ENCODE measurements around the gene PPP4R2. TPM values are rescaled to one million over a fixed set of nuclear protein-coding genes. Genes with fewer than 3 reads are reported as not detected.

PPP4R2 gene
- total RNA-seq, 4 donors from 2014 or later: 72.9 to 134 (median 80.6) TPM

DNA sequence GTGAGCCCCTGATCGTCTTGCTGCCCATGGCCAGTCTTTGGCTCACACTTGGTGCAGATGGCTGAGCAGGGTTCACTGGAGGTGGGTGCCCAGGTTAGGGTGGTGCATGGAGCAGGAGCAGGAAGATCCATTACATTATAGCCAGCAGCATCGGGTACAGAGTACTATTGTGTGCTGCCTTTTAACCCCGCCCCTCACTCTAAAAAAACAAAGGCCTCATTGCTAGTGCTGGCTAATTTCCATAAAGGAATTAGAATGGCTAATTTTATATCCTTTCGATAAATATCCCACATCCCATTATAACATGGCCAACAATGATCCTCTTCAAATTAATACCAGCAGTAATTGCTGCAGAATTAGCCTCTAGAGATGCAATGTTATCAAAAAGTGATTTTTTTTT, 45.8 kb upstream of the PPP4R2 start:
- TF ChIP-seq EP300 (IDR thresholded peaks at IDR 0.05): no peak
- TF ChIP-seq, protein P1, sequence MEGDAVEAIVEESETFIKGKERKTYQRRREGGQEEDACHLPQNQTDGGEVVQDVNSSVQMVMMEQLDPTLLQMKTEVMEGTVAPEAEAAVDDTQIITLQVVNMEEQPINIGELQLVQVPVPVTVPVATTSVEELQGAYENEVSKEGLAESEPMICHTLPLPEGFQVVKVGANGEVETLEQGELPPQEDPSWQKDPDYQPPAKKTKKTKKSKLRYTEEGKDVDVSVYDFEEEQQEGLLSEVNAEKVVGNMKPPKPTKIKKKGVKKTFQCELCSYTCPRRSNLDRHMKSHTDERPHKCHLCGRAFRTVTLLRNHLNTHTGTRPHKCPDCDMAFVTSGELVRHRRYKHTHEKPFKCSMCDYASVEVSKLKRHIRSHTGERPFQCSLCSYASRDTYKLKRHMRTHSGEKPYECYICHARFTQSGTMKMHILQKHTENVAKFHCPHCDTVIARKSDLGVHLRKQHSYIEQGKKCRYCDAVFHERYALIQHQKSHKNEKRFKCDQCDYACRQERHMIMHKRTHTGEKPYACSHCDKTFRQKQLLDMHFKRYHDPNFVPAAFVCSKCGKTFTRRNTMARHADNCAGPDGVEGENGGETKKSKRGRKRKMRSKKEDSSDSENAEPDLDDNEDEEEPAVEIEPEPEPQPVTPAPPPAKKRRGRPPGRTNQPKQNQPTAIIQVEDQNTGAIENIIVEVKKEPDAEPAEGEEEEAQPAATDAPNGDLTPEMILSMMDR (IDR thresholded peaks at IDR 0.05): no peak
- TF ChIP-seq POLR2A (IDR thresholded peaks at IDR 0.05): no peak
- H3K36me3 ChIP-seq: no peaks in the 10 kb centered on the region
- H3K27ac ChIP-seq: peak overlapping the region in 3 of 4 donors; percentile 42 to 97 (median 93)
- H3K4me3 ChIP-seq: no peak overlapping the region
- peaks cover 0 to 37% (median 10%) of the 10 kb centered on the region in 4 donors for H3K4me1 ChIP-seq
- no peak for DNase-seq (ENCODE audit: low spot score in 2 of 2)
- no peaks in the 10 kb centered on the region for H3K9me3 ChIP-seq
- no peaks in the 10 kb centered on the region for H3K27me3 ChIP-seq
- WGBS, 2 donors: 36 to 39% methylated on average over 4 of the region's 4 CpGs

DNA sequence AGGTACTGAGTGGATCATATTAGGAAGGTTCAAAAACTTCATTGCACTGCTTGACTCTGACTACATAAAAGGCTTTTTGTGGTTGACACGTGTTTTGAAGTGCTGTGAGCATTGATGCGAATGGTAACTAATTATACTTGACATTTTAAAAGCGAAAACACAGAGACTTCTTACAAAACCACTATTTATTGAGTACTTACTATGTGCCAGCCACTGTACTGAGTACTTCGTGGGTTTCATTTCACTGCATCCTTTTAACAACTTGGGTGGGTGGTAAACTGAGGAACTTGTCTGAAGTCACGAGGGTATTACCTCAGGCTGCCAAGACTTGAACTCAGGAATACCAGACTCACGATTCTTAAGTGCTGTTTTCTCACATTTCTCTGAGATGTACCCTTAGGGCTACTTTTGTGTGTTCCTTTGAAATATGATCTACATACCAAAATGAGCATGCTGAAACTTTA, 45.3 kb upstream of the PPP4R2 start:
- WGBS, 2 donors: 41 to 45% methylated on average over 6 of the region's 6 CpGs

GRCh38 chr3:72953325-72953956, 43.2 kb upstream of the PPP4R2 start:
- H3K4me1 ChIP-seq: peaks cover 0 to 51% (median 16%) of the 10 kb centered on the region in 4 donors
- no peak for DNase-seq (ENCODE audit: low spot score in 2 of 2)
- peak overlapping the region; percentile 64 to 97 (median 85) for H3K27ac ChIP-seq
- no peak for TF ChIP-seq EP300 (IDR thresholded peaks at IDR 0.05)
- TF ChIP-seq, protein P1 (IDR thresholded peaks at IDR 0.05): no peak
- TF ChIP-seq POLR2A (IDR thresholded peaks at IDR 0.05): no peak
- no peaks in the 10 kb centered on the region for H3K27me3 ChIP-seq
- H3K4me3 ChIP-seq: no peak overlapping the region
- 83% methylated on average over 7 of the region's 7 CpGs for WGBS, 2 donors
- no peaks in the 10 kb centered on the region for H3K9me3 ChIP-seq
- no peaks in the 10 kb centered on the region for H3K36me3 ChIP-seq

More for the DNA sequence above, 45.3 kb upstream of the PPP4R2 start:
- DNase-seq (ENCODE audit: low spot score in 2 of 2): no peak
- Histone ChIP-seq H3K27ac (peak overlapping the region in 3 of 4 donors; percentile 42 to 97 (median 93)), H3K9me3 (no peaks in the 10 kb centered on the region), H3K4me1 (peaks cover 0 to 42% (median 13%) of the 10 kb centered on the region in 4 donors), H3K4me3 (no peak overlapping the region), H3K36me3 (no peaks in the 10 kb centered on the region), H3K27me3 (no peaks in the 10 kb centered on the region)
- TF ChIP-seq, protein P1 (IDR thresholded peaks at IDR 0.05): no peak
- TF ChIP-seq EP300 (IDR thresholded peaks at IDR 0.05): peak in 1 of 2 donors; percentile 36

DNA sequence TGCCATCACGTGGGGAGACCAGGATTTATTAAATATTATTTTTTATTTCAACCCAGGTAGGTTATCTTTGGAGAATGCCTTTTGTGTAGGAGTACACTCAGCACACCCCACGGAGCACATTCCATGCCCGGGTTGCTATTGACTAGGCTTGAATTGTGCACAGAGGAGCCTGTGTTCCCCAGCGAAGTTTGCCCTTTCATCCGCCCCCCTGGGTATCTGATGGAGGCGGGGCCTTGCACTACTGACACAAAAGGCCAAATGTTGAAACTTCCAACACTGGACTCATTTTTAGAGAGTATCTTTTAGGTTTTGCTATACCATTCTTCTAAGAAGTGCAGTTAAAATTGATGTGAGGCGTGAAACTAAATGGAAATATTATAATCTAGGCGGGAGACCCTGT, 39.3 kb upstream of the PPP4R2 start:
- peaks cover 0 to 48% (median 18%) of the 10 kb centered on the region in 4 donors for H3K4me1 ChIP-seq
- no peaks in the 10 kb centered on the region for H3K9me3 ChIP-seq
- WGBS, 2 donors: 43 to 50% methylated on average over 8 of the region's 8 CpGs
- H3K36me3 ChIP-seq: no peaks in the 10 kb centered on the region
- H3K27ac ChIP-seq: peak overlapping the region; percentile 77 to 97 (median 94)
- TF ChIP-seq EP300 (IDR thresholded peaks at IDR 0.05) (peak; percentile 52 to 80), POLR2A (IDR thresholded peaks at IDR 0.05) (no peak)
- TF ChIP-seq, protein P1 (IDR thresholded peaks at IDR 0.05): no peak
- no peak overlapping the region for H3K4me3 ChIP-seq
- peak; percentile 44 to 45 for DNase-seq (ENCODE audit: low spot score in 2 of 2)
- no peaks in the 10 kb centered on the region for H3K27me3 ChIP-seq

DNA sequence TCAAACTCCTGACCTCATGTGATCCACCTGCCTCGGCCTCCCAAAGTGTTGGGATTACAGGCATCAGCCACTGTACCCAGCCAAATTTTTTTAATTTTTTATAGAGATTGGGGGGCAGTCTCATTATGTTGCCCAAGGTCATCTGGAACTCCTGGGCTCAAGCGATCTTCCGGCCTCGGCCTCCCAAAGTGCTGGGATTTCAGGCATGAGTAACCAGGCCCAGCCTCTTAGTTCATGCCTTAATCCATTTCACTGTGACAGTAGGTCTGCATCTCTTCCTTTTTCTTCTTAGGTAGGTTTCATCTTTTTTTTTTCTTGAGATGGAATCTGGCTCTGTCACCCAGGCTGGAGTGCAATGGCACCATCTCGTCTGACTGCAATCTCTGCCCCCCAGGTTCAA, 37.3 kb upstream of the PPP4R2 start:
- WGBS, 2 donors: 97 to 99% methylated on average over 5 of the region's 5 CpGs
- DNase-seq (ENCODE audit: low spot score in 2 of 2): no peak
- H3K9me3 ChIP-seq: no peaks in the 10 kb centered on the region
- H3K27me3 ChIP-seq: no peaks in the 10 kb centered on the region
- H3K36me3 ChIP-seq: no peaks in the 10 kb centered on the region
- H3K4me3 ChIP-seq: no peak overlapping the region
- peak overlapping the region in 3 of 4 donors; percentile 10 to 97 (median 93) for H3K27ac ChIP-seq
- peaks cover 0 to 39% (median 18%) of the 10 kb centered on the region in 4 donors for H3K4me1 ChIP-seq
- TF ChIP-seq, protein P1 (IDR thresholded peaks at IDR 0.05): no peak
- TF ChIP-seq POLR2A (IDR thresholded peaks at IDR 0.05) (no peak), EP300 (IDR thresholded peaks at IDR 0.05) (no peak)

Data from tibial nerve (tissue), 4 donors.